Gastrocnemius medialis (tissue), 4 donors: ENCODE results near the gene TMTC2.

Experiments
- POLR2A ChIP-seq, 2 donors: fragments of 450-650 bp; IDR thresholded peaks; one replicate each; pipeline ENCODE4 v1.6.1; 2017; ENCODE audit warnings: antibody characterized with exemption in 2 of 2, mild to moderate bottlenecking in 2 of 2, moderate library complexity in 2 of 2
- TF ChIP-seq, protein P1 (sequence below), 5 experiments: fragments of 450-650 bp in 3 of 5; fragments of 200-600 bp in 2 of 5; sonication (generic) in 2 of 5; IDR thresholded peaks in 4 of 5; conservative IDR thresholded peaks in 1 of 5; 1 replicate in 4 of 5; 2 replicates in 1 of 5; pipeline ENCODE4 v1.5.1; 2016 to 2019; ENCODE audit warnings: antibody characterized with exemption in 5 of 5, mild to moderate bottlenecking in 3 of 5, moderate library complexity in 3 of 5

DNA sequence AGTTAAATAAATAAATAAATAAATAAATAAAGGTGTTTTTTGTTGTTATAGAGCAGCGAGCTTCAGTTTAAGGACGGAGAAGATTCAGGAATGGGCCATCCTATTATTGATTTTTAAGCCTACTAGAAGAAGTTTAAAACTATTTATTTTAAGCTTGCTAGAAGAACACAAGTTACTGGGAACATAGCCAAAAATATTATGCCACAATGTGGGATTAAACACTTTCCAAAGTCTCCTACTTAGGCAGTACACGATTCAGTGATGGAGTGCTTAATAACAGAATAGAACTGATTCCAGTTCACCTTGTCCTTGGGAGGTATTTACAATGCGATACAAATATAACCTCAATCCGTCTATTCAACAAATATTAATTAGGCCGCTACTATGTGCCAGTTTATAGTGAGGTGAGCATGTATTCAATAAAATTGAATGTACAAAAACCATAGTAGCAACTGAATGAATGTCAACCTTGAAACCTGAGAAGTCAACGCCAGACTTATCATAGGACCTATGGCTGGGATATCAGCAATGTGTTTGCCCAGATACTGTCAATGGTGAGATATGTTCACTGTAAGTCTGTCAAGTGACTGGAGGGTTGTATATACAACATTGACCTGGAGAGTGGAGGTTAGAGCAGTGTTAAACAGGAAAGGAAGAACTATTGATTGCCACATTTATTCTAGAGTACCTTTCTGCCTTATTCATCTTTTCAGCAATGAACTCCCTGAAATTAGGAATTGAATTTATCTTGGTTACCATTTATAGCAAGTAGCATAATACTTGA is 486.4 kb downstream of the TMTC2 start:
- TF ChIP-seq, protein P1, sequence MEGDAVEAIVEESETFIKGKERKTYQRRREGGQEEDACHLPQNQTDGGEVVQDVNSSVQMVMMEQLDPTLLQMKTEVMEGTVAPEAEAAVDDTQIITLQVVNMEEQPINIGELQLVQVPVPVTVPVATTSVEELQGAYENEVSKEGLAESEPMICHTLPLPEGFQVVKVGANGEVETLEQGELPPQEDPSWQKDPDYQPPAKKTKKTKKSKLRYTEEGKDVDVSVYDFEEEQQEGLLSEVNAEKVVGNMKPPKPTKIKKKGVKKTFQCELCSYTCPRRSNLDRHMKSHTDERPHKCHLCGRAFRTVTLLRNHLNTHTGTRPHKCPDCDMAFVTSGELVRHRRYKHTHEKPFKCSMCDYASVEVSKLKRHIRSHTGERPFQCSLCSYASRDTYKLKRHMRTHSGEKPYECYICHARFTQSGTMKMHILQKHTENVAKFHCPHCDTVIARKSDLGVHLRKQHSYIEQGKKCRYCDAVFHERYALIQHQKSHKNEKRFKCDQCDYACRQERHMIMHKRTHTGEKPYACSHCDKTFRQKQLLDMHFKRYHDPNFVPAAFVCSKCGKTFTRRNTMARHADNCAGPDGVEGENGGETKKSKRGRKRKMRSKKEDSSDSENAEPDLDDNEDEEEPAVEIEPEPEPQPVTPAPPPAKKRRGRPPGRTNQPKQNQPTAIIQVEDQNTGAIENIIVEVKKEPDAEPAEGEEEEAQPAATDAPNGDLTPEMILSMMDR (IDR thresholded peaks at IDR 0.05 in 4 of 5, conservative IDR thresholded peaks at IDR 0.05 in 1 of 5) = no peak
- no peak for TF ChIP-seq POLR2A (IDR thresholded peaks at IDR 0.05)
